Cardiac muscle cell (in vitro differentiated cells and primary cell): ENCODE measurements around the gene ARHGAP26. TPM values are rescaled to one million over a fixed set of nuclear protein-coding genes. Genes with fewer than 3 reads are reported as not detected.

Source experiments
- DNase-seq, 2 donors: peaks; one replicate each; pipeline versions ENCODE4 v3.0.0 to v3.0.0-alpha.2; 2010 to 2017; ENCODE audit warnings: low read depth in 1 of 2, low spot score in 1 of 2
- H3K27ac ChIP-seq: fragments of 200-600 bp; sonication (generic); 2 replicates; pipeline ENCODE4 v1.5.1; 2016
- H3K27me3 ChIP-seq: fragments of 200-600 bp; sonication (generic); 2 replicates; pipeline ENCODE4 v1.6.0; 2016; ENCODE audit warnings: control low read depth
- H3K36me3 ChIP-seq: fragments of 200-600 bp; sonication (generic); 2 replicates; pipeline ENCODE4 v1.5.1; 2016; ENCODE audit warnings: control low read depth
- H3K4me1 ChIP-seq: fragments of 200-600 bp; sonication (generic); 2 replicates; pipeline ENCODE4 v1.8.1; 2017; ENCODE audit warnings: low read depth, mild to moderate bottlenecking, mixed run types
- H3K4me3 ChIP-seq: fragments of 200-600 bp; sonication (generic); 2 replicates; pipeline ENCODE4 v1.5.1; 2016; ENCODE audit warnings: mild to moderate bottlenecking
- H3K9me3 ChIP-seq: fragments of 200-600 bp; sonication (generic); 2 replicates; pipeline ENCODE4 v1.5.1; 2017; ENCODE audit warnings: low read depth, mild to moderate bottlenecking, control low read depth
- CTCF ChIP-seq: IDR thresholded peaks from 2 replicates; pipeline ENCODE4 v1.5.1; 2012; ENCODE audit warnings: low read depth, mild to moderate bottlenecking, low read length
- polyA plus RNA-seq: library from polyadenylated mRNA; unstranded; fragments of >200 nt; fragmentation: Nextera tagmentation; extraction: Ambion mirVana; gene quantifications from 2 replicates; pipeline ENCODE4 v1.2.1, GENCODE V29; 2016
- total RNA-seq: library from RNA; depleted of rRNA; stranded (reverse); fragments of >200 nt; gene quantifications from 2 replicates; pipeline ENCODE4 v1.2.3, GENCODE V29; 2016

ARHGAP26 gene
- total and polyA plus RNA-seq, 2 experiments from 2014 or later, result 12.7 to 16.2 TPM

- no peak for DNase-seq
- no peak for TF ChIP-seq CTCF
- H3K4me3 ChIP-seq, result no peak overlapping the region
- H3K27me3 ChIP-seq, result no peaks in the 10 kb centered on the region
- H3K4me1 ChIP-seq, result peaks cover 28% of the 10 kb centered on the region
- H3K36me3 ChIP-seq, result no peaks in the 10 kb centered on the region
- H3K27ac ChIP-seq, result no peak overlapping the region
- no peaks in the 10 kb centered on the region for H3K9me3 ChIP-seq
Measured at GRCh38 chr5:143021595-143021994, 251.4 kb downstream of the ARHGAP26 start.

- Histone ChIP-seq H3K9me3 (no peaks in the 10 kb centered on the region), H3K27ac (peak overlapping the region; percentile 3), H3K27me3 (no peaks in the 10 kb centered on the region), H3K4me3 (no peak overlapping the region), H3K36me3 (no peaks in the 10 kb centered on the region), H3K4me1 (peaks cover 28% of the 10 kb centered on the region)
- no peak for TF ChIP-seq CTCF
- peak; percentile 29 to 30 for DNase-seq
Measured at GRCh38 chr5:143023411-143024096, 253.4 kb downstream of the ARHGAP26 start.

GRCh38 chr5:143024228-143024920, 254.2 kb downstream of the ARHGAP26 start:
- no peak for DNase-seq
- Histone ChIP-seq H3K36me3 (no peaks in the 10 kb centered on the region), H3K4me3 (no peak overlapping the region), H3K9me3 (no peaks in the 10 kb centered on the region), H3K4me1 (peaks cover 23% of the 10 kb centered on the region), H3K27me3 (no peaks in the 10 kb centered on the region), H3K27ac (peak overlapping the region; percentile 3)
- TF ChIP-seq CTCF, result no peak

GRCh38 chr5:143025376-143025775, 255.2 kb downstream of the ARHGAP26 start:
- DNase-seq, result no peak
- H3K27me3 ChIP-seq, result no peaks in the 10 kb centered on the region
- no peak for TF ChIP-seq CTCF

GRCh38 chr5:143025971-143026370, 255.8 kb downstream of the ARHGAP26 start:
- DNase-seq, result no peak
- no peaks in the 10 kb centered on the region for H3K27me3 ChIP-seq
- H3K27ac ChIP-seq, result no peak overlapping the region
- no peak for TF ChIP-seq CTCF
- no peaks in the 10 kb centered on the region for H3K9me3 ChIP-seq
- no peak overlapping the region for H3K4me3 ChIP-seq
- H3K36me3 ChIP-seq, result no peaks in the 10 kb centered on the region
- H3K4me1 ChIP-seq, result peaks cover 20% of the 10 kb centered on the region

More at GRCh38 chr5:143025376-143025775, 255.2 kb downstream of the ARHGAP26 start:
- H3K9me3 ChIP-seq, result no peaks in the 10 kb centered on the region
- H3K4me3 ChIP-seq, result no peak overlapping the region
- H3K27ac ChIP-seq, result peak overlapping the region; percentile 19
- peaks cover 20% of the 10 kb centered on the region for H3K4me1 ChIP-seq
- H3K36me3 ChIP-seq, result no peaks in the 10 kb centered on the region
